Kidney (tissue), 14 donors: ENCODE data around the gene PRR36. TPM values are rescaled to one million over a fixed set of nuclear protein-coding genes. Genes with fewer than 3 reads are reported as not detected.
A peak's percentile ranks its signal among the peaks of the same experiment; 100 is the strongest.

ENCODE experiments used
- DNase-seq, 5 donors: peaks; one replicate each; pipeline ENCODE4 v3.0.0-alpha.2; 2013 to 2020
- FAIRE-seq: peaks from 2 replicates; lab custom pipeline; 2012; peaks lifted over from hg19 to GRCh38; lab: Jason Lieb, UNC
- H3K27ac ChIP-seq, 2 donors: one replicate each; pipeline ENCODE4 v1.7.0; 2013; ENCODE audit warnings: low read depth in 2 of 2, low read length in 2 of 2, inconsistent platforms in 1 of 2
- H3K27me3 ChIP-seq: one replicate; pipeline ENCODE4 v1.7.1; 2013; ENCODE audit warnings: low read length, inconsistent platforms; ENCODE audit not compliant: control insufficient read depth, insufficient read depth
- H3K36me3 ChIP-seq, 3 donors: one replicate each; pipeline versions ENCODE4 v1.7.0 to v1.7.1; 2013; ENCODE audit warnings: low read length in 3 of 3, control low read depth in 1 of 3, inconsistent platforms in 1 of 3; ENCODE audit not compliant: insufficient read depth in 3 of 3, control insufficient read depth in 2 of 3
- H3K4me1 ChIP-seq, 3 donors: one replicate each; pipeline versions ENCODE4 v1.7.0 to v1.7.1; 2013; ENCODE audit warnings: low read length in 3 of 3, inconsistent platforms in 1 of 3, low read depth in 1 of 3; ENCODE audit not compliant: control insufficient read depth in 2 of 3, insufficient read depth in 2 of 3
- H3K4me3 ChIP-seq, 3 donors: one replicate each; pipeline versions ENCODE4 v1.7.0 to v1.8.1; 2013; ENCODE audit warnings: low read length in 3 of 3, control low read depth in 1 of 3, inconsistent platforms in 1 of 3
- H3K9ac ChIP-seq, 3 donors: one replicate each; pipeline versions ENCODE4 v1.7.0 to v1.7.1; 2013; ENCODE audit warnings: low read length in 3 of 3, control low read depth in 1 of 3, inconsistent platforms in 1 of 3
- H3K9me3 ChIP-seq, 3 donors: one replicate each; pipeline versions ENCODE4 v1.7.0 to v1.7.1; 2013; ENCODE audit warnings: low read length in 3 of 3, control low read depth in 1 of 3, inconsistent platforms in 1 of 3; ENCODE audit not compliant: control insufficient read depth in 2 of 3, insufficient read depth in 1 of 3
- CTCF ChIP-seq: IDR thresholded peaks from 3 replicates; pipeline ENCODE4 v1.5.1; 2012; ENCODE audit warnings: mild to moderate bottlenecking, moderate library complexity, borderline replicate concordance; ENCODE audit not compliant: insufficient read depth; ENCODE audit errors: extremely low read depth
- intact Hi-C: fragments of 100-400 bp; cut with DNase I; formaldehyde crosslinking; loops from one replicate; pipeline ENCODE4 v1.11.1; 2022
- polyA plus RNA-seq: library from polyadenylated mRNA; stranded (reverse); fragments of 350-450 nt; fragmentation: Illumina TruSeq; extraction: RNeasy Lipid Tissue Mini Kit (QIAGEN cat#74804); gene quantifications from one replicate; pipeline ENCODE4 v1.2.3, GENCODE V29; 2014; ENCODE audit warnings: low read depth, low replicate concordance; ENCODE audit not compliant: insufficient read depth
- total RNA-seq: library from RNA; stranded (reverse); fragmentation: NEBNext Ultra II Directional; extraction: Animal tissue kit (Norgen Biotek cat#: 25700); gene quantifications from one replicate; pipeline ENCODE4 v1.2.1, GENCODE V29; 2021
- donor health status: control.
- donor health status: control.
- donor health status: control.
- donor health status: control.
- donor health status: control.
- donor health status: DM: yes; HTN: yes; CAD: no.
- donor health status: Normal renal cell carcinoma (clear cell type).

PRR36 gene
- total and polyA plus RNA-seq, 2 donors from 2014 or later = 1.1 to 4.2 TPM

- Histone ChIP-seq H3K27ac (no peak overlapping the region), H3K4me1 (peaks cover 0 to 23% (median 4%) of the 10 kb centered on the region in 3 donors), H3K9me3 (no peaks in the 10 kb centered on the region), H3K36me3 (no peaks in the 10 kb centered on the region), H3K27me3 (no peaks in the 10 kb centered on the region), H3K9ac (no peak overlapping the region), H3K4me3 (no peak overlapping the region)
- TF ChIP-seq CTCF = no peak
- FAIRE-seq (no peak), DNase-seq (no peak)
- intact Hi-C loops = no loop called here
Observed at GRCh38 chr19:7832781-7833180, 41.4 kb downstream of the PRR36 start.

- Histone ChIP-seq H3K4me1 (peaks cover 0 to 23% (median 4%) of the 10 kb centered on the region in 3 donors), H3K36me3 (no peaks in the 10 kb centered on the region), H3K27ac (no peak overlapping the region), H3K27me3 (no peaks in the 10 kb centered on the region), H3K4me3 (no peak overlapping the region), H3K9ac (no peak overlapping the region), H3K9me3 (no peaks in the 10 kb centered on the region)
- FAIRE-seq = no peak
- no peak for TF ChIP-seq CTCF
- DNase-seq = peak in 1 of 5 donors; percentile 74
- intact Hi-C loops = no loop called here
Observed at GRCh38 chr19:7832009-7832408, 42.2 kb downstream of the PRR36 start.

GRCh38 chr19:7831452-7831851 is 42.7 kb downstream of the PRR36 start:
- Histone ChIP-seq H3K9ac (no peak overlapping the region), H3K36me3 (no peaks in the 10 kb centered on the region), H3K9me3 (no peaks in the 10 kb centered on the region), H3K27me3 (no peaks in the 10 kb centered on the region), H3K4me3 (peak overlapping the region in 1 of 3 donors; percentile 41), H3K4me1 (peaks cover 0 to 23% (median 4%) of the 10 kb centered on the region in 3 donors), H3K27ac (no peak overlapping the region)
- FAIRE-seq (no peak), DNase-seq (peak in 3 of 5 donors; percentile 32 to 65 (median 49))
- no peak for TF ChIP-seq CTCF
- intact Hi-C loops = no loop called here

GRCh38 chr19:7830823-7831222 is 43.4 kb downstream of the PRR36 start:
- no peaks in the 10 kb centered on the region for H3K27me3 ChIP-seq
- H3K36me3 ChIP-seq = no peaks in the 10 kb centered on the region
- no peak for TF ChIP-seq CTCF
- intact Hi-C loops = no loop called here
- no peak overlapping the region for H3K27ac ChIP-seq
- FAIRE-seq (no peak), DNase-seq (no peak)
- no peaks in the 10 kb centered on the region for H3K9me3 ChIP-seq
- peak overlapping the region; percentile 3 to 41 (median 10) for H3K4me3 ChIP-seq
- H3K4me1 ChIP-seq = peaks cover 0 to 23% (median 4%) of the 10 kb centered on the region in 3 donors
- H3K9ac ChIP-seq = no peak overlapping the region
